Liver (tissue), 9 donors: Measurements from ENCODE around the gene AFDN. TPM values are rescaled to one million over a fixed set of nuclear protein-coding genes. Genes with fewer than 3 reads are reported as not detected.

Source experiments
- DNase-seq: peaks from one replicate; pipeline ENCODE4 v3.0.0-alpha.2; 2017; ENCODE audit warnings: low spot score
- H3K27ac ChIP-seq, 2 donors: one replicate each; pipeline ENCODE4 v1.7.0; 2013; ENCODE audit warnings: inconsistent platforms in 2 of 2, low read length in 2 of 2, control low read depth in 1 of 2, low read depth in 1 of 2, mild to moderate bottlenecking in 1 of 2
- H3K27me3 ChIP-seq, 4 donors: one replicate each; pipeline versions ENCODE4 v1.6.1 to v1.7.0; 2013; ENCODE audit warnings: low read length in 3 of 4, inconsistent platforms in 1 of 4, mild to moderate bottlenecking in 1 of 4, moderate library complexity in 1 of 4; ENCODE audit not compliant: control insufficient read depth in 4 of 4, insufficient read depth in 4 of 4
- H3K36me3 ChIP-seq, 4 donors: one replicate each; pipeline versions ENCODE4 v1.6.1 to v1.7.0; 2013; ENCODE audit warnings: low read length in 3 of 4, mild to moderate bottlenecking in 3 of 4, low read depth in 1 of 4, moderate library complexity in 1 of 4; ENCODE audit not compliant: control insufficient read depth in 4 of 4, insufficient read depth in 3 of 4
- H3K4me1 ChIP-seq, 4 donors: one replicate each; pipeline versions ENCODE4 v1.6.1 to v1.7.0; 2013; ENCODE audit warnings: low read length in 3 of 4, mild to moderate bottlenecking in 3 of 4, moderate library complexity in 1 of 4; ENCODE audit not compliant: control insufficient read depth in 4 of 4, insufficient read depth in 4 of 4
- H3K4me3 ChIP-seq, 3 donors: one replicate each; pipeline versions ENCODE4 v1.6.1 to v1.7.0; 2013; ENCODE audit warnings: low read length in 3 of 3, control low read depth in 1 of 3, low read depth in 1 of 3, mild to moderate bottlenecking in 1 of 3
- H3K9ac ChIP-seq, 2 donors: one replicate each; pipeline ENCODE4 v1.7.0; 2013; ENCODE audit warnings: low read length in 2 of 2, mild to moderate bottlenecking in 2 of 2, moderate library complexity in 2 of 2, control low read depth in 1 of 2, low read depth in 1 of 2
- H3K9me3 ChIP-seq, 4 donors: one replicate each; pipeline versions ENCODE4 v1.6.1 to v1.7.0; 2013; ENCODE audit warnings: low read length in 3 of 4; ENCODE audit not compliant: control insufficient read depth in 4 of 4
- EGR1 ChIP-seq, 2 donors: IDR thresholded peaks; 2 replicates each; pipeline ENCODE4 v1.6.1; 2016 to 2018; ENCODE audit warnings: antibody characterized with exemption in 2 of 2, low read depth in 2 of 2
- FOXA1 ChIP-seq: IDR thresholded peaks from 2 replicates; pipeline ENCODE4 v1.6.1; 2016; ENCODE audit warnings: antibody characterized with exemption
- FOXA2 ChIP-seq: IDR thresholded peaks from 2 replicates; pipeline ENCODE4 v1.6.1; 2016; ENCODE audit warnings: antibody characterized with exemption
- GABPA ChIP-seq, 2 donors: IDR thresholded peaks in 1 of 2; conservative IDR thresholded peaks in 1 of 2; 2 replicates each; pipeline ENCODE4 v1.6.1; 2016; ENCODE audit warnings: antibody characterized with exemption in 2 of 2, mild to moderate bottlenecking in 1 of 2, moderate library complexity in 1 of 2
- HNF4A ChIP-seq, 2 donors: conservative IDR thresholded peaks; 2 replicates each; pipeline ENCODE4 v1.6.1; 2016; ENCODE audit warnings: antibody characterized with exemption in 2 of 2, mild to moderate bottlenecking in 2 of 2
- HNF4G ChIP-seq: IDR thresholded peaks from 2 replicates; pipeline ENCODE4 v1.6.1; 2016; ENCODE audit warnings: antibody characterized with exemption
- JUND ChIP-seq, 2 donors: IDR thresholded peaks; 2 replicates each; pipeline ENCODE4 v1.6.1; 2016; ENCODE audit warnings: antibody characterized with exemption in 2 of 2
- NR2F2 ChIP-seq: IDR thresholded peaks from 2 replicates; pipeline ENCODE4 v1.6.1; 2016; ENCODE audit warnings: antibody characterized with exemption
- RAD21 ChIP-seq, 2 donors: IDR thresholded peaks; 2 replicates each; pipeline ENCODE4 v1.6.1; 2016; ENCODE audit warnings: antibody characterized with exemption in 2 of 2, mild to moderate bottlenecking in 2 of 2
- RXRA ChIP-seq, 2 donors: IDR thresholded peaks; 2 replicates each; pipeline ENCODE4 v1.6.1; 2017 to 2018; ENCODE audit warnings: antibody characterized with exemption in 2 of 2, mild to moderate bottlenecking in 1 of 2
- SP1 ChIP-seq: IDR thresholded peaks from 2 replicates; pipeline ENCODE4 v1.6.1; 2018; ENCODE audit warnings: antibody characterized with exemption, mild to moderate bottlenecking
- TAF1 ChIP-seq: conservative IDR thresholded peaks from 2 replicates; pipeline ENCODE4 v1.6.1; 2016; ENCODE audit warnings: antibody characterized with exemption, mild to moderate bottlenecking
- YY1 ChIP-seq: IDR thresholded peaks from 2 replicates; pipeline ENCODE4 v1.6.1; 2016; ENCODE audit warnings: antibody characterized with exemption, mild to moderate bottlenecking
- WGBS: extraction: QIAGEN DNeasy Blood & Tissue Kit; methylation state at CpG from one replicate; pipeline ENCODE4 v1.1.7; 2013; 5-methylcytosine and 5-hydroxymethylcytosine counted together
- polyA plus RNA-seq, 2 donors: library from polyadenylated mRNA; stranded (reverse) in 1 of 2; unstranded in 1 of 2; fragments of 200-250 nt in 1 of 2; fragments of >200 nt in 1 of 2; fragmentation: Nextera tagmentation in 1 of 2; extraction: Ambion mirVana in 1 of 2; gene quantifications; one replicate each; pipeline versions ENCODE4 v1.2.1 to v1.2.3, GENCODE V29; 2013 to 2015
- total RNA-seq, 2 donors: library from RNA; depleted of rRNA; stranded (reverse); fragments of >200 nt; gene quantifications; one replicate each; pipeline ENCODE4 v1.2.3, GENCODE V29; 2014
- TF ChIP-seq, protein P1 (sequence below): IDR thresholded peaks from 2 replicates; pipeline ENCODE4 v1.6.1; 2016; ENCODE audit warnings: antibody characterized with exemption
- TF ChIP-seq, protein P2 (sequence below): IDR thresholded peaks from 2 replicates; pipeline ENCODE4 v1.6.1; 2016; ENCODE audit warnings: antibody characterized with exemption
- TF ChIP-seq, protein P3 (sequence below): IDR thresholded peaks from 2 replicates; pipeline ENCODE4 v1.6.1; 2016; ENCODE audit warnings: antibody characterized with exemption, mild to moderate bottlenecking
- donor health status: healthy.
- donor health status: healthy.
- donor health status: healthy.
- donor health status: healthy.
- donor health status: healthy.

Gene AFDN
- total and polyA plus RNA-seq, 4 donors, result 21.3 to 145 (median 29.3) TPM

DNA sequence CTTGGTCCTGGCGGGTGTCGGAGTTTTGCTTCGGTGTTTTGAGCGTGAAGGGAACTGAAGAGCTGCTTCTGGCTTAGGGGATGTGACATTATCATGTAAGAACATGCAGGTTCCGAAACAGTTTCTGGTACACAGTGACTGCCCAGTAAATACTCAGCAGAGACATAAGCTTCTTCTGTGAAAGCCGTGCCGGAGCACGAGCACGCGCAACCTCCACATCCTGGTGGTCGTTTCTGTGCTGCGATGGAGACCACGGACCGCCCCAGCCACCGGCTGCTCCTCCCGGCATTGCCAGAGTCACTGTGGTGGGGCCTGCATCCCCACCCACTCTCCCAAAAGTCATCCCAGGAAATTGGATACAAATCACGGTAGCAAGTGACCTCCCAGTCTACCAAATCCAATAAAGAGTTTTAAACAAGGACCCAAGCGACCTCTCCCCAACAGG lies 189.5 kb downstream of the AFDN start:
- no peak overlapping the region for H3K4me3 ChIP-seq
- H3K4me1 ChIP-seq, result peaks cover 2 to 11% (median 6%) of the 10 kb centered on the region in 4 donors
- 94% methylated on average over 18 of the region's 18 CpGs for WGBS
- no peak for DNase-seq
- H3K27me3 ChIP-seq, result no peaks in the 10 kb centered on the region
- H3K27ac ChIP-seq, result no peak overlapping the region
- TF ChIP-seq RAD21 (IDR thresholded peaks at IDR 0.05), result no peak
- TF ChIP-seq, protein P1, sequence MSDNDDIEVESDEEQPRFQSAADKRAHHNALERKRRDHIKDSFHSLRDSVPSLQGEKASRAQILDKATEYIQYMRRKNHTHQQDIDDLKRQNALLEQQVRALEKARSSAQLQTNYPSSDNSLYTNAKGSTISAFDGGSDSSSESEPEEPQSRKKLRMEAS, result no peak
- TF ChIP-seq, protein P2, sequence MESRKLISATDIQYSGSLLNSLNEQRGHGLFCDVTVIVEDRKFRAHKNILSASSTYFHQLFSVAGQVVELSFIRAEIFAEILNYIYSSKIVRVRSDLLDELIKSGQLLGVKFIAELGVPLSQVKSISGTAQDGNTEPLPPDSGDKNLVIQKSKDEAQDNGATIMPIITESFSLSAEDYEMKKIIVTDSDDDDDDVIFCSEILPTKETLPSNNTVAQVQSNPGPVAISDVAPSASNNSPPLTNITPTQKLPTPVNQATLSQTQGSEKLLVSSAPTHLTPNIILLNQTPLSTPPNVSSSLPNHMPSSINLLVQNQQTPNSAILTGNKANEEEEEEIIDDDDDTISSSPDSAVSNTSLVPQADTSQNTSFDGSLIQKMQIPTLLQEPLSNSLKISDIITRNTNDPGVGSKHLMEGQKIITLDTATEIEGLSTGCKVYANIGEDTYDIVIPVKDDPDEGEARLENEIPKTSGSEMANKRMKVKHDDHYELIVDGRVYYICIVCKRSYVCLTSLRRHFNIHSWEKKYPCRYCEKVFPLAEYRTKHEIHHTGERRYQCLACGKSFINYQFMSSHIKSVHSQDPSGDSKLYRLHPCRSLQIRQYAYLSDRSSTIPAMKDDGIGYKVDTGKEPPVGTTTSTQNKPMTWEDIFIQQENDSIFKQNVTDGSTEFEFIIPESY, result no peak
- TF ChIP-seq HNF4A (conservative IDR thresholded peaks at IDR 0.05), result no peak
- TF ChIP-seq, protein P3, sequence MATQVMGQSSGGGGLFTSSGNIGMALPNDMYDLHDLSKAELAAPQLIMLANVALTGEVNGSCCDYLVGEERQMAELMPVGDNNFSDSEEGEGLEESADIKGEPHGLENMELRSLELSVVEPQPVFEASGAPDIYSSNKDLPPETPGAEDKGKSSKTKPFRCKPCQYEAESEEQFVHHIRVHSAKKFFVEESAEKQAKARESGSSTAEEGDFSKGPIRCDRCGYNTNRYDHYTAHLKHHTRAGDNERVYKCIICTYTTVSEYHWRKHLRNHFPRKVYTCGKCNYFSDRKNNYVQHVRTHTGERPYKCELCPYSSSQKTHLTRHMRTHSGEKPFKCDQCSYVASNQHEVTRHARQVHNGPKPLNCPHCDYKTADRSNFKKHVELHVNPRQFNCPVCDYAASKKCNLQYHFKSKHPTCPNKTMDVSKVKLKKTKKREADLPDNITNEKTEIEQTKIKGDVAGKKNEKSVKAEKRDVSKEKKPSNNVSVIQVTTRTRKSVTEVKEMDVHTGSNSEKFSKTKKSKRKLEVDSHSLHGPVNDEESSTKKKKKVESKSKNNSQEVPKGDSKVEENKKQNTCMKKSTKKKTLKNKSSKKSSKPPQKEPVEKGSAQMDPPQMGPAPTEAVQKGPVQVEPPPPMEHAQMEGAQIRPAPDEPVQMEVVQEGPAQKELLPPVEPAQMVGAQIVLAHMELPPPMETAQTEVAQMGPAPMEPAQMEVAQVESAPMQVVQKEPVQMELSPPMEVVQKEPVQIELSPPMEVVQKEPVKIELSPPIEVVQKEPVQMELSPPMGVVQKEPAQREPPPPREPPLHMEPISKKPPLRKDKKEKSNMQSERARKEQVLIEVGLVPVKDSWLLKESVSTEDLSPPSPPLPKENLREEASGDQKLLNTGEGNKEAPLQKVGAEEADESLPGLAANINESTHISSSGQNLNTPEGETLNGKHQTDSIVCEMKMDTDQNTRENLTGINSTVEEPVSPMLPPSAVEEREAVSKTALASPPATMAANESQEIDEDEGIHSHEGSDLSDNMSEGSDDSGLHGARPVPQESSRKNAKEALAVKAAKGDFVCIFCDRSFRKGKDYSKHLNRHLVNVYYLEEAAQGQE, result no peak
- TF ChIP-seq EGR1 (IDR thresholded peaks at IDR 0.05; ENCODE audit: low read depth in 2 of 2), result no peak
- no peak for TF ChIP-seq HNF4G
- TF ChIP-seq RXRA (IDR thresholded peaks at IDR 0.05), result no peak
- no peak for TF ChIP-seq JUND (IDR thresholded peaks at IDR 0.05)
- no peak for TF ChIP-seq TAF1
- peaks cover 2 to 10% (median 3%) of the 10 kb centered on the region in 4 donors for H3K9me3 ChIP-seq
- no peaks in the 10 kb centered on the region for H3K36me3 ChIP-seq
- H3K9ac ChIP-seq, result no peak overlapping the region

DNA sequence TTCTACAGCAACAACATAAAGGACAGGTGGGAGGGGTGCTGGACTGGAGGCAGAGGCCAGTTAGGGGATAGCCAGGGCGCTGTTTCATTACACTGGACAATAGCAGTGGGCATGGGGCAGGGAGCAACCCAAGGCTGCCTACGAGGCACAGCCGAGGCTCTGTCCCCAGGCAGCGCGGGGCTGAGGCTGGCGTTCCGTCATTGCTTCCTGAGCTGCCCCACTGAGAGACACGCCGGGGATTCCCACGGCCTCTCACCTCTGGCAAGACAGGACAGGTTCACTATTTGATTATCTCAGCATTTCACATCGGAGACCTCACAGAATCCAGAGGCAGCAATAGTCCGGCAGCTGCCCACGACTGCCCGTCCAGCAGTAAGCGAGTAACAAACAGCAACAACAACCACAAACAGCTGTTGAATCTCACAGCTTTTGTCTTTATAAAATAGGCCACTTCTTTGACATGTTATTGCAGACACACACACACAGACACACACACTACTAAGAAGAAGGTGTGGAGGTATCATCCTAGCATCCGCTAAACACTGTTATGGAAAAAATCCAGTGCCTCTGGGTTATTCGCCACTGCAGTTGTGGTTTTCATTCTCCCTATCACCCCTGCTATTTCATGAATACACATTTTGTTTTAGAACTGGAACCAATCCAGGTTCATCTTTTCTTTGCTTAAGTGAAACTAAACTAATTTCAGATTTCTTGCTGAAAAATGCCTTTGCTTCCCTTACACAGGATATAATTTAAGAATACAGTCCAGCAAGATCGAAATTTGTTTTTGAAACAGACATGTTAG lies 190.2 kb downstream of the AFDN start:
- 63% methylated on average over 18 of the region's 18 CpGs for WGBS
- no peaks in the 10 kb centered on the region for H3K27me3 ChIP-seq
- TF ChIP-seq GABPA (IDR thresholded peaks at IDR 0.05 in 1 of 2, conservative IDR thresholded peaks at IDR 0.05 in 1 of 2), result no peak
- no peak for TF ChIP-seq YY1
- no peak for TF ChIP-seq HNF4G
- no peak for TF ChIP-seq HNF4A (conservative IDR thresholded peaks at IDR 0.05)
- TF ChIP-seq NR2F2, result no peak
- no peak for TF ChIP-seq FOXA2
- TF ChIP-seq FOXA1, result no peak
- TF ChIP-seq RAD21 (IDR thresholded peaks at IDR 0.05), result no peak
- TF ChIP-seq SP1, result no peak
- TF ChIP-seq, protein P2, result no peak
- no peaks in the 10 kb centered on the region for H3K36me3 ChIP-seq
- H3K4me1 ChIP-seq, result peaks cover 2 to 11% (median 6%) of the 10 kb centered on the region in 4 donors
- no peak for DNase-seq
- H3K27ac ChIP-seq, result peak overlapping the region; percentile 2 to 36
- H3K9ac ChIP-seq, result no peak overlapping the region
- H3K9me3 ChIP-seq, result peaks cover 0 to 6% (median 3%) of the 10 kb centered on the region in 4 donors
- no peak overlapping the region for H3K4me3 ChIP-seq
